Type B pancreatic cell (in vitro differentiated cells): ENCODE data around the gene CACNA2D1. TPM values are rescaled to one million over a fixed set of nuclear protein-coding genes. Genes with fewer than 3 reads are reported as not detected.

ENCODE experiments used
- DNase-seq: peaks from one replicate; pipeline ENCODE4 v3.0.0; 2021; ENCODE audit warnings: mixed read lengths; ENCODE audit not compliant: unreplicated experiment; ENCODE audit errors: extremely low spot score
- H3K27ac Mint-ChIP-seq: 2 replicates; pipeline ENCODE4 v1.8.0; 2021; ENCODE audit warnings: mild to moderate bottlenecking, mixed read lengths
- H3K27me3 Mint-ChIP-seq: 2 replicates; pipeline ENCODE4 v1.8.0; 2021; ENCODE audit warnings: mixed read lengths
- H3K36me3 Mint-ChIP-seq: 2 replicates; pipeline ENCODE4 v1.8.0; 2021; ENCODE audit warnings: mixed read lengths
- H3K4me1 Mint-ChIP-seq: one replicate; pipeline ENCODE4 v1.8.0; 2021; ENCODE audit warnings: mixed read lengths; ENCODE audit not compliant: unreplicated experiment
- H3K4me3 Mint-ChIP-seq: 2 replicates; pipeline ENCODE4 v1.8.0; 2021; ENCODE audit warnings: mild to moderate bottlenecking, mixed read lengths
- H3K9me3 Mint-ChIP-seq: 2 replicates; pipeline ENCODE4 v1.8.0; 2021; ENCODE audit warnings: mixed read lengths
- CTCF ChIP-seq: fragments of 200-600 bp; sonication (generic); conservative IDR thresholded peaks from 2 replicates; pipeline ENCODE4 v1.5.0; 2021; ENCODE audit warnings: antibody characterized with exemption, mild to moderate bottlenecking
- total RNA-seq: library from RNA; stranded (reverse); gene quantifications from 2 replicates; pipeline ENCODE4 v1.2.1, GENCODE V29; 2021; ENCODE audit warnings: low replicate concordance

The CACNA2D1 gene
- total RNA-seq, 1 donor from 2014 or later, result 21.5 TPM

DNA sequence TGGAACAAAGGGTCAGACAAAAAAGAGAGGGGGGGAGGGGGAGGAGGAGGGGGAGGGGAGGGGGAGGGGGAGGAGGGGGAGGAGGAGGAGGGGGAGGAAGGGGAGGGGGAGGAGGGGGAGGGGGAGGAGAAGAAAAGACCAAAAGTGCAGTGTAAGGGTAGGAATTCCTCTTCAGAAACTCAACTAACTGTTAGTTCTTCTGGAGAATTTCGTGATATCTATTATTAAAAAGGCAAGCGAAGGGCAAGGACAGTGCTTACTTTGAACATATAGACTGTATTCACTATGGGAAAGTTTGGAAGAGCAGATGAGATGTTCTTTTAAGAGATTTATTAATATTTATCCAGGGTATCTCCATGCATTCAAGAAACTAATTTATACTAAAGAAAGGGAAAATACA lies 258.1 kb downstream of the CACNA2D1 start:
- TF ChIP-seq CTCF, result no peak
- no peaks in the 10 kb centered on the region for H3K4me1 Mint-ChIP-seq
- no peaks in the 10 kb centered on the region for H3K27me3 Mint-ChIP-seq
- H3K4me3 Mint-ChIP-seq, result no peak overlapping the region
- H3K27ac Mint-ChIP-seq, result no peak overlapping the region
- no peak for DNase-seq
- peaks cover 3% of the 10 kb centered on the region for H3K36me3 Mint-ChIP-seq
- peaks cover 6% of the 10 kb centered on the region for H3K9me3 Mint-ChIP-seq

- H3K27me3 Mint-ChIP-seq, result no peaks in the 10 kb centered on the region
- peaks cover 4% of the 10 kb centered on the region for H3K36me3 Mint-ChIP-seq
- DNase-seq, result no peak
- no peak overlapping the region for H3K4me3 Mint-ChIP-seq
- no peaks in the 10 kb centered on the region for H3K4me1 Mint-ChIP-seq
- H3K9me3 Mint-ChIP-seq, result peaks cover 2% of the 10 kb centered on the region
- TF ChIP-seq CTCF, result no peak
- H3K27ac Mint-ChIP-seq, result no peak overlapping the region
These were observed 259.9 kb downstream of the CACNA2D1 start for GRCh38 chr7:82183634-82184033.

DNA sequence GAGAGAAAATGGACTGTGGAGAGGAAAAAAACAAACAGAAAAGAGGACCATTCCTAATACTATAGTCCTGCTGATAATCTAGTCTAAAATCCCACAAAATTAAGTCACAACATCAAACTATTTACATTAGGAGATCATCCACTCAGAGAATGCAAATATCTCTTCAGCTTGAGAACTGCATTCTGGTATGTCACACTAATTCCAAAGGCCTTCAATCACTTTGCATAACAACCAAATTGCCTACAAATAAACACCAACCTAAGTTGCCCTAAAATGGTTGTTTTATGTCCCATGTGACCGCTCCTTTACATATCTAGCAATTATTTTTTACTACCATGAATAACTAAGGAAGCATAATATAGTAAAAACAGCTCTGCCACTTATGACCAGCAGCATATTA lies 264.3 kb downstream of the CACNA2D1 start:
- Mint-ChIP-seq H3K36me3 (peaks cover 4% of the 10 kb centered on the region), H3K4me3 (no peak overlapping the region)
- TF ChIP-seq CTCF, result no peak

GRCh38 chr7:82175319-82175718 lies 268.3 kb downstream of the CACNA2D1 start:
- H3K9me3 Mint-ChIP-seq, result no peaks in the 10 kb centered on the region
- peaks cover 4% of the 10 kb centered on the region for H3K4me1 Mint-ChIP-seq
- H3K36me3 Mint-ChIP-seq, result no peaks in the 10 kb centered on the region
- no peak for TF ChIP-seq CTCF
- no peaks in the 10 kb centered on the region for H3K27me3 Mint-ChIP-seq
- H3K27ac Mint-ChIP-seq, result no peak overlapping the region
- no peak for DNase-seq
- no peak overlapping the region for H3K4me3 Mint-ChIP-seq

More for the DNA sequence above, 264.3 kb downstream of the CACNA2D1 start:
- DNase-seq, result no peak
- Mint-ChIP-seq H3K27ac (no peak overlapping the region), H3K4me1 (no peaks in the 10 kb centered on the region), H3K27me3 (no peaks in the 10 kb centered on the region), H3K9me3 (no peaks in the 10 kb centered on the region)

DNA sequence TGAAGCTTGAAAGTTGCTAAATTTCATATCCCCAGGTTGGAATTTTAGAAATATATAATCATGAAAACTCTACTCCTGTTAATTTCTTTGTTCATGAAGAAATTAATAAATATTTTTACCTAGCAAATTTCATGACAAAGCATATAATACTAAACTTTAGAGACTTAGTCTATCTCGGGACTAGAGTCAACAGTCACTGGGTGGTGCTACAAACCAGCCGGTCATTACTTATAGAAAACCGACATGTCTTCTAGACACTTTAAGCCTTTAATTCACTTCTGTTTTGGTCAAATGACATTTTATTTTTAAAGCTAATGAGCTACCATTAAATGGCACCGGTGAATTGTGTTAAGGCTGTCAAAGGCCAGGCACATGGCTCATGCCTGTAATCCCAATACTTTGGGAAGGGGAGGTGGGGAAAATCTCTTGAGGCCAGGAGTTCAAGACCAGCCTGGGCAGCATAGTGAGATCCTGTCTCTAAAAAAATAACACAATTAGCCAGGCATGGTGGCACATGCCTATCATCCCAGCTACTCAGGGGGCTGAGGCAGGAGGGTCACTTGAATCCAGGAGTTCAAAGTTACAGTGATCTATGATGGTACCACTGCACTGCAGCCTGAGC lies 270.1 kb downstream of the CACNA2D1 start:
- Mint-ChIP-seq H3K4me1 (peaks cover 4% of the 10 kb centered on the region), H3K9me3 (no peaks in the 10 kb centered on the region), H3K36me3 (no peaks in the 10 kb centered on the region), H3K4me3 (no peak overlapping the region), H3K27me3 (no peaks in the 10 kb centered on the region), H3K27ac (no peak overlapping the region)
- no peak for TF ChIP-seq CTCF
- no peak for DNase-seq

DNA sequence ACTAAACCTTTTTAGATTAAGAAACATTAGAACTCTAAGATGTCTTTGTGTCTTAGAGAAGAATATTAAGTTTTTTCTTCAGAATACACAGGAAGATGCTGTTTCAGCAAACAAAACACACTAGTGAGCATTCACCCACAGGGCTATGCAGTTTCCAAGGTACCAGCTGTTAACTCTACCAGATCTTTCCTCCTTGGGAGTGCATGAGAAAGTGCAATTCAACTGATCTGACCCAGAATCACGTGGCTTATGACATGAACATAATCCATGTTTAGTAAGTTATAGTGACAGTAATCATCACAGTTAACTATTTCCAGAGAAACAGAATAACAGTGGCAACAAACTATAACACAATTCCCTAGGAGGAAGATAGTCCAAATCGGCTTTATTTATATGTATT lies 270.7 kb downstream of the CACNA2D1 start:
- TF ChIP-seq CTCF, result no peak
- Mint-ChIP-seq H3K4me3 (no peak overlapping the region), H3K36me3 (no peaks in the 10 kb centered on the region), H3K27ac (no peak overlapping the region), H3K27me3 (no peaks in the 10 kb centered on the region), H3K4me1 (peaks cover 4% of the 10 kb centered on the region), H3K9me3 (no peaks in the 10 kb centered on the region)
- no peak for DNase-seq
